ENCODE data around the gene MAD1L1. TPM values are rescaled to one million over a fixed set of nuclear protein-coding genes. Genes with fewer than 3 reads are reported as not detected.
A peak's percentile ranks its signal among the peaks of the same experiment; 100 is the strongest.

The MAD1L1 gene
- total RNA-seq, 1 experiment from 2014 or later, result 46.7 TPM

DNA sequence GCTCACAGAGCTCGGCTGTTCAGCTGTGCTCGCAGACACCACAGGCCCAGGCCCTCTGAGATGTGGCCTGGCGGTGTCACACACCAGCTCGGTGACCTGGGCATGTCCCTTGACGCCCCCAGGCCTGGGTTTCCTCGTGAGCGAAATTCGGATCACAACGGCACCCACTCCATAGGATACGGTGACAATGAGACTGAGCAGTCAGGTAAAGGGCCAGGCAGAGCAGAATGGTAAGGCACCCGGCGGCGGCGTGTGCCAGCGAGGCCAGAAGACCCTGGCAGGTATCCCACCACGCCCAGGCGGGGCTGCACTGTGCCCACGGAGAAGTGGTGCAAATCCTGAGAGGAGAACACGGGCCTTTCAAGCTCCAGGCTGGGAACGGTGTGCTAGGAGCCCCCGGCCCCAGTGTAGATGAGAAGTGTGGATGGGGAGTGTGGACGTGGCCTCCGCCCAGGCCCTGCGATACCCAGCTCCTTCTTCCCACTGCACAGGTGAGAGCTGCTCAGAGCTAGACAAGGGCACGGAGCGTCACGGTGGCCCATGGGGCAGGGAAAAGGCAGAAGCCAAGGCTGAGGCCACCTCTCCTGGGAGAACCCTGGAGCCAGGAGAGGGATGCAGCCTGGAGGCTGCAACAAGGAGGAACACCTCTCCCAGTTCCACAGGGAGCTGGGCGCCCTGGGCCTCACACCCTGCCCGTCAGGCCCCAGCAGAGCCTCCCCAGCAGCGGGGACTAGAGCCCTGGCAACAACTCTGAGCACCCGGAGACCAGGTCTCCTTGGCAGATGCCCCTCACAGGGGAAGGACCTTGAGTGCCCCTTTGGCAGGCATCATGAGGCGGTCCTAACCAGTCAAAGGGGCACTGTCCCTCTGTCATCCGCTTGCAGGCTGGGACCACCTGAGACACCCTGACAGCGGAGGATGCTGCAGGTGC is 219.1 kb downstream of the MAD1L1 start:
- no peak for DNase-seq (ENCODE audit: low spot score)
- no peaks in the 10 kb centered on the region for H3K36me3 ChIP-seq (ENCODE audit: insufficient read depth, low read length, poor library complexity, severe bottlenecking)
- no peaks in the 10 kb centered on the region for H3K9me3 ChIP-seq (ENCODE audit: low read depth, low read length, poor library complexity, severe bottlenecking)
- intact Hi-C loops (cut with micrococcal nuclease; ENCODE audit: unreplicated experiment), result no loop called here
- no peak overlapping the region for H3K27ac ChIP-seq (ENCODE audit: low read depth, low read length, poor library complexity, severe bottlenecking)
- H3K4me1 ChIP-seq (ENCODE audit: insufficient read depth, low read length, poor library complexity, severe bottlenecking), result peaks cover 6% of the 10 kb centered on the region
- no peak overlapping the region for H3K4me3 ChIP-seq (ENCODE audit: low read depth, low read length, poor library complexity, severe bottlenecking)
- no peaks in the 10 kb centered on the region for H3K27me3 ChIP-seq (replicated peaks; ENCODE audit: insufficient read depth, low read depth, low read length, poor library complexity)
- ChIA-PET POLR2A (ENCODE audit: low non-redundant PET) (no interaction called here), CTCF (interaction anchor here (0.6 kb wide), 1 partner anchor 208 kb away, joined by 4 read pairs; no protein-coding TSS in a partner anchor)
- BruUV-seq (replicated peaks), result no TSS peak
- no peak for TF ChIP-seq EZH2 (IDR thresholded peaks at IDR 0.05; ENCODE audit: borderline replicate concordance, low read depth, low read length, poor library complexity, severe bottlenecking)
- TF ChIP-seq, protein P1, sequence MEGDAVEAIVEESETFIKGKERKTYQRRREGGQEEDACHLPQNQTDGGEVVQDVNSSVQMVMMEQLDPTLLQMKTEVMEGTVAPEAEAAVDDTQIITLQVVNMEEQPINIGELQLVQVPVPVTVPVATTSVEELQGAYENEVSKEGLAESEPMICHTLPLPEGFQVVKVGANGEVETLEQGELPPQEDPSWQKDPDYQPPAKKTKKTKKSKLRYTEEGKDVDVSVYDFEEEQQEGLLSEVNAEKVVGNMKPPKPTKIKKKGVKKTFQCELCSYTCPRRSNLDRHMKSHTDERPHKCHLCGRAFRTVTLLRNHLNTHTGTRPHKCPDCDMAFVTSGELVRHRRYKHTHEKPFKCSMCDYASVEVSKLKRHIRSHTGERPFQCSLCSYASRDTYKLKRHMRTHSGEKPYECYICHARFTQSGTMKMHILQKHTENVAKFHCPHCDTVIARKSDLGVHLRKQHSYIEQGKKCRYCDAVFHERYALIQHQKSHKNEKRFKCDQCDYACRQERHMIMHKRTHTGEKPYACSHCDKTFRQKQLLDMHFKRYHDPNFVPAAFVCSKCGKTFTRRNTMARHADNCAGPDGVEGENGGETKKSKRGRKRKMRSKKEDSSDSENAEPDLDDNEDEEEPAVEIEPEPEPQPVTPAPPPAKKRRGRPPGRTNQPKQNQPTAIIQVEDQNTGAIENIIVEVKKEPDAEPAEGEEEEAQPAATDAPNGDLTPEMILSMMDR (conservative IDR thresholded peaks at IDR 0.05; ENCODE audit: low read depth, low read length), result no peak

DNA sequence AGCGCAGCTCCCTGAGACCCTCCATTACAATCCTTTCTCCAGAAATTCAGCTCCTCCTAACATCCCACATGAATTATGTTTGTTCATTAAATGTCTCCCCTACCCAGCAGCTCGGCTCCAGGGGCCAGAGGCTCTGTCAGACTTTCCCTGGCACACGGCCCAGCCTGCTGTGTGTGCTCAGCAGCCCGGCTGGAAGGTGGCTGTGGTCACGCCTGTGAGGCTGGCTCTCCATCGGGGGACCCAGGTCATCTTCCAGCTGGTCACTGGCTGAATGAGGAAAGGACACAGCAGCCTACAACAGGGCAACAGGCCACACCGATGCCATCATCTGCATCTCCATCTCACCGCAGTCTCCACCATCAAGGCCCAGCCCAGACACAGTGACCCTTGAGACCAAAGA is 219.8 kb downstream of the MAD1L1 start:
- H3K27me3 ChIP-seq (replicated peaks; ENCODE audit: insufficient read depth, low read depth, low read length, poor library complexity), result no peaks in the 10 kb centered on the region
- H3K4me1 ChIP-seq (ENCODE audit: insufficient read depth, low read length, poor library complexity, severe bottlenecking), result peaks cover 5% of the 10 kb centered on the region
- no peak overlapping the region for H3K4me3 ChIP-seq (ENCODE audit: low read depth, low read length, poor library complexity, severe bottlenecking)
- H3K27ac ChIP-seq (ENCODE audit: low read depth, low read length, poor library complexity, severe bottlenecking), result no peak overlapping the region
- ChIA-PET CTCF (no interaction called here), POLR2A (ENCODE audit: low non-redundant PET) (no interaction called here)
- DNase-seq (ENCODE audit: low spot score), result peak; percentile 33
- H3K9me3 ChIP-seq (ENCODE audit: low read depth, low read length, poor library complexity, severe bottlenecking), result no peaks in the 10 kb centered on the region
- intact Hi-C loops (cut with micrococcal nuclease; ENCODE audit: unreplicated experiment), result no loop called here
- TF ChIP-seq EZH2 (IDR thresholded peaks at IDR 0.05; ENCODE audit: borderline replicate concordance, low read depth, low read length, poor library complexity, severe bottlenecking), result no peak
- TF ChIP-seq, protein P1 (conservative IDR thresholded peaks at IDR 0.05; ENCODE audit: low read depth, low read length), result no peak
- BruUV-seq (replicated peaks), result no TSS peak
- no peaks in the 10 kb centered on the region for H3K36me3 ChIP-seq (ENCODE audit: insufficient read depth, low read length, poor library complexity, severe bottlenecking)

DNA sequence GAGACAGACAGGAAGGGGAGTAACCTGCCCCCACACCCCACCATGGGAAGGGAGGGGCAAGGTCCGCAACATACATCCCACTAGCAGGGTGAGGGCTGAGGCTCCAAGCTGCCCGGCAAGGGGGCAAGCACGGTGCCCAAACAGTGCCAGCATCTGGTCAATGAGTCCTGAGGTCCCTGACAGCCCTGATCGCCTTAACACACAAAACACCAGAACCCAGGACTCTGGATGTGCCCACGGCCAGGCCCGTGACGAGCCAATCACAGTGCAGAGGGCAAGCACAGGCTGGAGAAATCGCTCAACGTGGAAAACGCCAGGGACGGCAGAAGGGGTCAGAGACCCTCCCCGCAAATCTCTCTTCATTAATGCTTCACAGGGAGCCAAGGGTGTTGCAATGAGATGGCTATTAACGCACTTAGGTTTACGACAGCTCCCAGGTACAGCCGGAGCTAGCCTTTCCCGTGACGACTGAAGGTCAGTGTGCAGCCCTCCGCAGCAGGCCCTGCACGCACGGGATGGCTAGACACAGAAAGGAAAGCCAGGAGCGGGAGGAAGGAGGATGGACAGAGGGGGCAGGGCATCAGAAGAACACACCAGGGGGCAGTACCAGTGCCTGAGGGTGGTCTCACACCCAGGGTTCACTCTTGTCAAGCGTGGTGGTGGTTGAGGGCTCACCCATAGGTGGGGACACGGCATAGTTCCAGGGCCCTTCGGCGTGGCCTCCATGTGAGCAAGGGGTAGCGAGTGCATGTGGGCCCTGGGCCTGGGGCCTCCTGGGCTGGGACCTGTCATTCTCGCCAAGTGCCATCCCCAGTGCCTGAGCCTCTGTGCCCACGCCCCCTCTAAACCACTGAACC is 220.5 kb downstream of the MAD1L1 start:
- ChIA-PET POLR2A (ENCODE audit: low non-redundant PET) (no interaction called here), CTCF (no interaction called here)
- no TSS peak for BruUV-seq (replicated peaks)
- no peak for DNase-seq (ENCODE audit: low spot score)
- H3K27ac ChIP-seq (ENCODE audit: low read depth, low read length, poor library complexity, severe bottlenecking), result no peak overlapping the region
- no peak for TF ChIP-seq EZH2 (IDR thresholded peaks at IDR 0.05; ENCODE audit: borderline replicate concordance, low read depth, low read length, poor library complexity, severe bottlenecking)
- TF ChIP-seq, protein P1 (conservative IDR thresholded peaks at IDR 0.05; ENCODE audit: low read depth, low read length), result no peak
- no peaks in the 10 kb centered on the region for H3K36me3 ChIP-seq (ENCODE audit: insufficient read depth, low read length, poor library complexity, severe bottlenecking)
- H3K9me3 ChIP-seq (ENCODE audit: low read depth, low read length, poor library complexity, severe bottlenecking), result no peaks in the 10 kb centered on the region
- no peak overlapping the region for H3K4me3 ChIP-seq (ENCODE audit: low read depth, low read length, poor library complexity, severe bottlenecking)
- peaks cover 8% of the 10 kb centered on the region for H3K4me1 ChIP-seq (ENCODE audit: insufficient read depth, low read length, poor library complexity, severe bottlenecking)
- H3K27me3 ChIP-seq (replicated peaks; ENCODE audit: insufficient read depth, low read depth, low read length, poor library complexity), result no peaks in the 10 kb centered on the region
- intact Hi-C loops (cut with micrococcal nuclease; ENCODE audit: unreplicated experiment), result no loop called here
